HG03196 (cell line): Measurements from ENCODE around the gene ZEB2.

Source experiments
- ATAC-seq: cut with Tn5 transposase; IDR thresholded peaks from one replicate; pipeline ENCODE4 v1.9.1; 2021; ENCODE audit not compliant: unreplicated experiment

ZEB2 gene

GRCh38 chr2:144472046-144472412, 47.9 kb downstream of the ZEB2 start:
- ATAC-seq = no peak

- ATAC-seq = peak; percentile 70
These were observed 48.4 kb downstream of the ZEB2 start for GRCh38 chr2:144471305-144472045.

- no peak for ATAC-seq
These were observed 49.1 kb downstream of the ZEB2 start for GRCh38 chr2:144470816-144471215.

- ATAC-seq = no peak
These were observed 49.6 kb downstream of the ZEB2 start for GRCh38 chr2:144470334-144470733.

- ATAC-seq = no peak
These were observed 50.1 kb downstream of the ZEB2 start for GRCh38 chr2:144469798-144470197.

- ATAC-seq = no peak
These were observed 50.9 kb downstream of the ZEB2 start for GRCh38 chr2:144468823-144469595.

- no peak for ATAC-seq
These were observed 52.3 kb downstream of the ZEB2 start for GRCh38 chr2:144467502-144468137.

- no peak for ATAC-seq
These were observed 53.3 kb downstream of the ZEB2 start for GRCh38 chr2:144466637-144467036.

- ATAC-seq = no peak
These were observed 54.2 kb downstream of the ZEB2 start for GRCh38 chr2:144465749-144466148.

- no peak for ATAC-seq
These were observed 55.2 kb downstream of the ZEB2 start for GRCh38 chr2:144464730-144465129.

GRCh38 chr2:144463266-144463665, 56.7 kb downstream of the ZEB2 start:
- ATAC-seq = no peak

- ATAC-seq = no peak
These were observed 57.7 kb downstream of the ZEB2 start for GRCh38 chr2:144462266-144462665.

GRCh38 chr2:144461308-144461766, 58.6 kb downstream of the ZEB2 start:
- ATAC-seq = no peak

- no peak for ATAC-seq
These were observed 59.1 kb downstream of the ZEB2 start for GRCh38 chr2:144460727-144461307.

GRCh38 chr2:144459937-144460336, 60.0 kb downstream of the ZEB2 start:
- ATAC-seq = no peak

GRCh38 chr2:144459286-144459685, 60.6 kb downstream of the ZEB2 start:
- no peak for ATAC-seq

GRCh38 chr2:144458541-144458940, 61.4 kb downstream of the ZEB2 start:
- no peak for ATAC-seq

GRCh38 chr2:144456680-144457079, 63.2 kb downstream of the ZEB2 start:
- ATAC-seq = no peak

- no peak for ATAC-seq
These were observed 63.9 kb downstream of the ZEB2 start for GRCh38 chr2:144455987-144456386.

- no peak for ATAC-seq
These were observed 65.2 kb downstream of the ZEB2 start for GRCh38 chr2:144454466-144455287.
